H1 (cell line): ENCODE results near the gene CNTN6. TPM values are rescaled to one million over a fixed set of nuclear protein-coding genes. Genes with fewer than 3 reads are reported as not detected.

Source experiments
- BCL11A ChIP-seq, 2 experiments: IDR thresholded peaks; one replicate each; pipeline ENCODE4 v1.6.1; 2011; ENCODE audit warnings: low read depth in 2 of 2, low read length in 2 of 2, mild to moderate bottlenecking in 2 of 2
- CEBPB ChIP-seq: IDR thresholded peaks from 2 replicates; pipeline ENCODE4 v1.6.1; 2012; ENCODE audit warnings: low read depth, low read length
- CHD1 ChIP-seq: IDR thresholded peaks from 2 replicates; pipeline ENCODE4 v1.6.1; 2012; ENCODE audit warnings: low read depth, low read length, improper control_type of control experiment
- EP300 ChIP-seq, 2 experiments: IDR thresholded peaks; 1 replicate in 1 of 2; 2 replicates in 1 of 2; pipeline ENCODE4 v1.6.1; 2011 to 2012; ENCODE audit warnings: low read depth in 2 of 2, low read length in 2 of 2, mild to moderate bottlenecking in 2 of 2, borderline replicate concordance in 1 of 2, inconsistent platforms in 1 of 2, moderate library complexity in 1 of 2
- KDM4A ChIP-seq: IDR thresholded peaks from one replicate; pipeline ENCODE4 v1.7.1; 2012; ENCODE audit warnings: low read depth, mild to moderate bottlenecking, moderate library complexity, low read length, inconsistent platforms; ENCODE audit not compliant: severe bottlenecking
- PHF8 ChIP-seq: fragments of 200-600 bp; sonication (generic); conservative IDR thresholded peaks from 2 replicates; pipeline ENCODE4 v1.7.1; 2012; ENCODE audit warnings: low read depth, mild to moderate bottlenecking, inconsistent platforms, low read length, moderate library complexity
- RAD21 ChIP-seq, 2 experiments: IDR thresholded peaks in 1 of 2; conservative IDR thresholded peaks in 1 of 2; 2 replicates each; pipeline ENCODE4 v1.6.1; 2011; ENCODE audit warnings: low read depth in 2 of 2, low read length in 2 of 2, improper control_type of control experiment in 1 of 2, inconsistent platforms in 1 of 2, mild to moderate bottlenecking in 1 of 2, moderate library complexity in 1 of 2
- RXRA ChIP-seq: IDR thresholded peaks from 2 replicates; pipeline ENCODE4 v1.6.1; 2011; ENCODE audit warnings: low read depth, mild to moderate bottlenecking, low read length, moderate library complexity; ENCODE audit not compliant: insufficient read depth
- SRF ChIP-seq: IDR thresholded peaks from 2 replicates; pipeline ENCODE4 v1.6.1; 2011; ENCODE audit warnings: mild to moderate bottlenecking, low read depth, low read length, moderate library complexity
- TAF1 ChIP-seq: IDR thresholded peaks from 2 replicates; pipeline ENCODE4 v1.6.1; 2011; ENCODE audit warnings: mild to moderate bottlenecking, low read depth, low read length
- TBP ChIP-seq: IDR thresholded peaks from 2 replicates; pipeline ENCODE4 v1.6.1; 2011; ENCODE audit warnings: low read depth, low read length, improper control_type of control experiment
- polyA plus RNA-seq, 7 experiments: library from polyadenylated mRNA; depleted of rRNA in 3 of 7; stranded (reverse) in 5 of 7; unstranded in 2 of 7; fragments of >200 nt in 5 of 7; fragments of 200-250 nt in 2 of 7; gene quantifications; 1 replicate in 5 of 7; 2 replicates in 1 of 7; 4 replicates in 1 of 7; pipeline versions ENCODE4 v1.2.1 to v1.2.3, GENCODE V29; 2011 to 2013; ENCODE audit warnings: missing spikeins in 2 of 7, mixed read lengths in 2 of 7
- total RNA-seq: library from RNA; stranded (reverse); fragmentation: NEBNext Ultra II Directional; extraction: Animal tissue kit (Norgen Biotek cat#: 25700); gene quantifications from 2 replicates; pipeline ENCODE4 v1.2.1, GENCODE V29; 2021
- TF ChIP-seq, protein P1 (sequence below): fragments of 300-600 bp; sonication (generic); IDR thresholded peaks from 2 replicates; pipeline ENCODE4 v1.7.1; 2012; ENCODE audit warnings: low read length, moderate library complexity, mild to moderate bottlenecking, inconsistent platforms; ENCODE audit not compliant: insufficient replicate concordance

CNTN6 gene
- total and polyA plus RNA-seq, 2 of the 8 experiments (the other 6 are each of a cell fraction or from before 2014, with no cell fraction given): not detected

DNA sequence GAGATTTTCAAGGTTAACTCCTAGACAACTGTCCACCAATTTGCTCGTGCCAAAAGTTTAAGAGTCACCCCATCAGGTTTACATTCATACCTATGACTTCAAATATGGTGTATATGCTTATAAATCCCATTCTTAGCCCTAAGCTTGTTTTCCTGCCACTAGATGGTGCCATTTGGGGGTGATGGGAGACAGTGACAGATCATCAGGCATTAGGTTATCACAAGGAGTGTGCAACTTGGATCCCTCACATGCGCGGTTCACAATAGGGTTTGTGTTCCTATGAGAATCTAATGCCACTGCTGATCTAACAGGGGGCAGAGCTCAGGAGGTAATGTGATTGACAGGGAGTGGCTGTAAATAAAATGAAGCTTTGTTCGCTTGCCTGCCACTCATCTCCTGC lies 182.7 kb downstream of the CNTN6 start (continued):
- TF ChIP-seq, protein P1, sequence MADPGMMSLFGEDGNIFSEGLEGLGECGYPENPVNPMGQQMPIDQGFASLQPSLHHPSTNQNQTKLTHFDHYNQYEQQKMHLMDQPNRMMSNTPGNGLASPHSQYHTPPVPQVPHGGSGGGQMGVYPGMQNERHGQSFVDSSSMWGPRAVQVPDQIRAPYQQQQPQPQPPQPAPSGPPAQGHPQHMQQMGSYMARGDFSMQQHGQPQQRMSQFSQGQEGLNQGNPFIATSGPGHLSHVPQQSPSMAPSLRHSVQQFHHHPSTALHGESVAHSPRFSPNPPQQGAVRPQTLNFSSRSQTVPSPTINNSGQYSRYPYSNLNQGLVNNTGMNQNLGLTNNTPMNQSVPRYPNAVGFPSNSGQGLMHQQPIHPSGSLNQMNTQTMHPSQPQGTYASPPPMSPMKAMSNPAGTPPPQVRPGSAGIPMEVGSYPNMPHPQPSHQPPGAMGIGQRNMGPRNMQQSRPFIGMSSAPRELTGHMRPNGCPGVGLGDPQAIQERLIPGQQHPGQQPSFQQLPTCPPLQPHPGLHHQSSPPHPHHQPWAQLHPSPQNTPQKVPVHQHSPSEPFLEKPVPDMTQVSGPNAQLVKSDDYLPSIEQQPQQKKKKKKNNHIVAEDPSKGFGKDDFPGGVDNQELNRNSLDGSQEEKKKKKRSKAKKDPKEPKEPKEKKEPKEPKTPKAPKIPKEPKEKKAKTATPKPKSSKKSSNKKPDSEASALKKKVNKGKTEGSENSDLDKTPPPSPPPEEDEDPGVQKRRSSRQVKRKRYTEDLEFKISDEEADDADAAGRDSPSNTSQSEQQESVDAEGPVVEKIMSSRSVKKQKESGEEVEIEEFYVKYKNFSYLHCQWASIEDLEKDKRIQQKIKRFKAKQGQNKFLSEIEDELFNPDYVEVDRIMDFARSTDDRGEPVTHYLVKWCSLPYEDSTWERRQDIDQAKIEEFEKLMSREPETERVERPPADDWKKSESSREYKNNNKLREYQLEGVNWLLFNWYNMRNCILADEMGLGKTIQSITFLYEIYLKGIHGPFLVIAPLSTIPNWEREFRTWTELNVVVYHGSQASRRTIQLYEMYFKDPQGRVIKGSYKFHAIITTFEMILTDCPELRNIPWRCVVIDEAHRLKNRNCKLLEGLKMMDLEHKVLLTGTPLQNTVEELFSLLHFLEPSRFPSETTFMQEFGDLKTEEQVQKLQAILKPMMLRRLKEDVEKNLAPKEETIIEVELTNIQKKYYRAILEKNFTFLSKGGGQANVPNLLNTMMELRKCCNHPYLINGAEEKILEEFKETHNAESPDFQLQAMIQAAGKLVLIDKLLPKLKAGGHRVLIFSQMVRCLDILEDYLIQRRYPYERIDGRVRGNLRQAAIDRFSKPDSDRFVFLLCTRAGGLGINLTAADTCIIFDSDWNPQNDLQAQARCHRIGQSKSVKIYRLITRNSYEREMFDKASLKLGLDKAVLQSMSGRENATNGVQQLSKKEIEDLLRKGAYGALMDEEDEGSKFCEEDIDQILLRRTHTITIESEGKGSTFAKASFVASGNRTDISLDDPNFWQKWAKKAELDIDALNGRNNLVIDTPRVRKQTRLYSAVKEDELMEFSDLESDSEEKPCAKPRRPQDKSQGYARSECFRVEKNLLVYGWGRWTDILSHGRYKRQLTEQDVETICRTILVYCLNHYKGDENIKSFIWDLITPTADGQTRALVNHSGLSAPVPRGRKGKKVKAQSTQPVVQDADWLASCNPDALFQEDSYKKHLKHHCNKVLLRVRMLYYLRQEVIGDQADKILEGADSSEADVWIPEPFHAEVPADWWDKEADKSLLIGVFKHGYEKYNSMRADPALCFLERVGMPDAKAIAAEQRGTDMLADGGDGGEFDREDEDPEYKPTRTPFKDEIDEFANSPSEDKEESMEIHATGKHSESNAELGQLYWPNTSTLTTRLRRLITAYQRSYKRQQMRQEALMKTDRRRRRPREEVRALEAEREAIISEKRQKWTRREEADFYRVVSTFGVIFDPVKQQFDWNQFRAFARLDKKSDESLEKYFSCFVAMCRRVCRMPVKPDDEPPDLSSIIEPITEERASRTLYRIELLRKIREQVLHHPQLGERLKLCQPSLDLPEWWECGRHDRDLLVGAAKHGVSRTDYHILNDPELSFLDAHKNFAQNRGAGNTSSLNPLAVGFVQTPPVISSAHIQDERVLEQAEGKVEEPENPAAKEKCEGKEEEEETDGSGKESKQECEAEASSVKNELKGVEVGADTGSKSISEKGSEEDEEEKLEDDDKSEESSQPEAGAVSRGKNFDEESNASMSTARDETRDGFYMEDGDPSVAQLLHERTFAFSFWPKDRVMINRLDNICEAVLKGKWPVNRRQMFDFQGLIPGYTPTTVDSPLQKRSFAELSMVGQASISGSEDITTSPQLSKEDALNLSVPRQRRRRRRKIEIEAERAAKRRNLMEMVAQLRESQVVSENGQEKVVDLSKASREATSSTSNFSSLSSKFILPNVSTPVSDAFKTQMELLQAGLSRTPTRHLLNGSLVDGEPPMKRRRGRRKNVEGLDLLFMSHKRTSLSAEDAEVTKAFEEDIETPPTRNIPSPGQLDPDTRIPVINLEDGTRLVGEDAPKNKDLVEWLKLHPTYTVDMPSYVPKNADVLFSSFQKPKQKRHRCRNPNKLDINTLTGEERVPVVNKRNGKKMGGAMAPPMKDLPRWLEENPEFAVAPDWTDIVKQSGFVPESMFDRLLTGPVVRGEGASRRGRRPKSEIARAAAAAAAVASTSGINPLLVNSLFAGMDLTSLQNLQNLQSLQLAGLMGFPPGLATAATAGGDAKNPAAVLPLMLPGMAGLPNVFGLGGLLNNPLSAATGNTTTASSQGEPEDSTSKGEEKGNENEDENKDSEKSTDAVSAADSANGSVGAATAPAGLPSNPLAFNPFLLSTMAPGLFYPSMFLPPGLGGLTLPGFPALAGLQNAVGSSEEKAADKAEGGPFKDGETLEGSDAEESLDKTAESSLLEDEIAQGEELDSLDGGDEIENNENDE: no peak
- no peak for TF ChIP-seq RXRA
- TF ChIP-seq SRF: no peak
- TF ChIP-seq CEBPB: no peak
- TF ChIP-seq RAD21 (IDR thresholded peaks at IDR 0.05 in 1 of 2, conservative IDR thresholded peaks at IDR 0.05 in 1 of 2; ENCODE audit: low read depth in 2 of 2, low read length in 2 of 2): peak; percentile 63 to 70
- TF ChIP-seq PHF8: no peak
- TF ChIP-seq EP300 (IDR thresholded peaks at IDR 0.05; ENCODE audit: borderline replicate concordance in 1 of 2, low read depth in 2 of 2, low read length in 2 of 2): no peak
- no peak for TF ChIP-seq TBP
- TF ChIP-seq KDM4A: no peak
- no peak for TF ChIP-seq TAF1
- no peak for TF ChIP-seq CHD1
- no peak for TF ChIP-seq BCL11A (IDR thresholded peaks at IDR 0.05; ENCODE audit: low read depth in 2 of 2, low read length in 2 of 2)
